WTC11 (cell line): Measurements from ENCODE around the gene VIM. TPM values are rescaled to one million over a fixed set of nuclear protein-coding genes. Genes with fewer than 3 reads are reported as not detected.

Source experiments
- ATAC-seq: fragments of 200-7000 bp; cut with Tn5 transposase; 2 replicates; pipeline ENCODE4 v1.10.0; 2021; ENCODE audit warnings: mild to moderate bottlenecking, moderate library complexity
- CTCF ChIA-PET: fragments of 300-600 bp; sonication (Branson Sonifier 250); formaldehyde crosslinking; loops from one replicate; lab custom pipeline; 2021; ENCODE audit warnings: antibody characterized with exemption; lab: Charles Lee
- POLR2A ChIA-PET: fragments of 350-600 bp; sonication (Branson Sonifier 250); formaldehyde crosslinking; loops from one replicate; lab custom pipeline; 2021; ENCODE audit warnings: antibody characterized with exemption; lab: Charles Lee
- DNase-seq: peaks from one replicate; pipeline ENCODE4 v3.0.0; 2021; ENCODE audit warnings: low spot score
- H3K27ac Mint-ChIP-seq: 2 replicates; pipeline ENCODE4 v1.8.0; 2021; ENCODE audit warnings: mixed read lengths
- H3K27me3 Mint-ChIP-seq: 2 replicates; pipeline ENCODE4 v1.8.0; 2021; ENCODE audit warnings: low read depth, mild to moderate bottlenecking, moderate library complexity, mixed read lengths
- H3K36me3 Mint-ChIP-seq: 2 replicates; pipeline ENCODE4 v1.8.0; 2021; ENCODE audit warnings: mixed read lengths
- H3K4me1 Mint-ChIP-seq: 2 replicates; pipeline ENCODE4 v1.8.0; 2022; ENCODE audit warnings: mixed read lengths
- H3K4me3 Mint-ChIP-seq: 2 replicates; pipeline ENCODE4 v1.8.0; 2021; ENCODE audit warnings: mild to moderate bottlenecking, moderate library complexity, mixed read lengths
- H3K9me3 Mint-ChIP-seq: 2 replicates; pipeline ENCODE4 v1.8.0; 2021; ENCODE audit warnings: mixed read lengths
- CREB1 ChIP-seq: sonication (generic); formaldehyde crosslinking; IDR thresholded peaks from 2 replicates; pipeline ENCODE4 v1.8.0; 2023; ENCODE audit warnings: mild to moderate bottlenecking, missing genetic modification reagents
- CREM ChIP-seq: sonication (generic); formaldehyde crosslinking; IDR thresholded peaks from 2 replicates; pipeline ENCODE4 v1.8.1; 2022; ENCODE audit warnings: mild to moderate bottlenecking, missing genetic modification reagents, moderate library complexity
- GRHL2 ChIP-seq: fragments of 250-450 bp; sonication (Bioruptor Pico); IDR thresholded peaks from 2 replicates; pipeline ENCODE4 v1.8.0; 2022; ENCODE audit warnings: mild to moderate bottlenecking, moderate library complexity; ENCODE audit not compliant: insufficient replicate concordance, severe bottlenecking
- GTF2I ChIP-seq: fragments of 250-450 bp; sonication (Bioruptor Pico); conservative IDR thresholded peaks from 2 replicates; pipeline ENCODE4 v1.4.0; 2021; ENCODE audit warnings: mild to moderate bottlenecking
- IRF2 ChIP-seq: sonication (generic); formaldehyde crosslinking; IDR thresholded peaks from 2 replicates; pipeline ENCODE4 v1.8.0; 2022; ENCODE audit warnings: low read depth, missing genetic modification reagents, borderline replicate concordance
- NFATC4 ChIP-seq: fragments of 250-450 bp; sonication (Bioruptor Pico); IDR thresholded peaks from 2 replicates; pipeline ENCODE4 v1.9.0; 2021; ENCODE audit warnings: mild to moderate bottlenecking
- NFYB ChIP-seq: sonication (generic); formaldehyde crosslinking; conservative IDR thresholded peaks from 2 replicates; pipeline ENCODE4 v1.8.0; 2022; ENCODE audit warnings: low read depth, missing genetic modification reagents
- RORB ChIP-seq: fragments of 250-450 bp; sonication (Bioruptor Pico); IDR thresholded peaks from 2 replicates; pipeline ENCODE4 v1.9.0; 2021; ENCODE audit warnings: mild to moderate bottlenecking
- SMAD3 ChIP-seq: sonication (generic); formaldehyde crosslinking; IDR thresholded peaks from 2 replicates; pipeline ENCODE4 v1.8.0; 2022; ENCODE audit warnings: missing genetic modification reagents, mild to moderate bottlenecking, borderline replicate concordance
- TEAD4 ChIP-seq: sonication (generic); formaldehyde crosslinking; IDR thresholded peaks from 2 replicates; pipeline ENCODE4 v1.8.0; 2022; ENCODE audit warnings: mild to moderate bottlenecking, missing genetic modification reagents
- TP53 ChIP-seq: sonication (generic); formaldehyde crosslinking; IDR thresholded peaks from 2 replicates; pipeline ENCODE4 v1.8.1; 2023; ENCODE audit warnings: mild to moderate bottlenecking, missing genetic modification reagents
- USF1 ChIP-seq: sonication (generic); formaldehyde crosslinking; IDR thresholded peaks from 2 replicates; pipeline ENCODE4 v1.8.0; 2022; ENCODE audit warnings: mild to moderate bottlenecking, missing genetic modification reagents
- ZBTB21 ChIP-seq: sonication (generic); formaldehyde crosslinking; IDR thresholded peaks from 2 replicates; pipeline ENCODE4 v1.8.1; 2023; ENCODE audit warnings: mild to moderate bottlenecking, missing genetic modification reagents, borderline replicate concordance
- ZNF138 ChIP-seq: sonication (generic); formaldehyde crosslinking; conservative IDR thresholded peaks from 2 replicates; pipeline ENCODE4 v1.8.1; 2022; ENCODE audit warnings: mild to moderate bottlenecking, moderate library complexity, missing genetic modification reagents
- ZNF263 ChIP-seq: sonication (generic); formaldehyde crosslinking; IDR thresholded peaks from 2 replicates; pipeline ENCODE4 v1.8.1; 2022; ENCODE audit warnings: low read depth, mild to moderate bottlenecking, moderate library complexity, missing genetic modification reagents
- ZNF396 ChIP-seq: fragments of 250-450 bp; sonication (Bioruptor Pico); IDR thresholded peaks from 2 replicates; pipeline ENCODE4 v1.8.0; 2021; ENCODE audit warnings: mild to moderate bottlenecking, moderate library complexity, borderline replicate concordance
- ZNF423 ChIP-seq: fragments of 250-450 bp; sonication (Bioruptor Pico); IDR thresholded peaks from 2 replicates; pipeline ENCODE4 v2.1.2; 2022; ENCODE audit warnings: mild to moderate bottlenecking, moderate library complexity
- total RNA-seq: library from RNA; stranded (reverse); gene quantifications from 3 replicates; pipeline ENCODE4 v1.2.3, GENCODE V29; 2021
- TF ChIP-seq, protein P1 (sequence below): fragments of 250-450 bp; sonication (Bioruptor Pico); conservative IDR thresholded peaks from 2 replicates; pipeline ENCODE4 v1.9.0; 2021; ENCODE audit warnings: mild to moderate bottlenecking
- TF ChIP-seq, protein P2 (sequence below): sonication (generic); formaldehyde crosslinking; IDR thresholded peaks from 2 replicates; pipeline ENCODE4 v1.8.0; 2022; ENCODE audit warnings: mild to moderate bottlenecking, missing genetic modification reagents
- TF ChIP-seq, protein P3 (sequence below): sonication (generic); formaldehyde crosslinking; IDR thresholded peaks from 2 replicates; pipeline ENCODE4 v1.8.1; 2022; ENCODE audit warnings: mild to moderate bottlenecking, moderate library complexity, missing genetic modification reagents
- TF ChIP-seq, protein P4 (sequence below): sonication (generic); formaldehyde crosslinking; IDR thresholded peaks from 2 replicates; pipeline ENCODE4 v1.8.0; 2022; ENCODE audit warnings: mild to moderate bottlenecking, missing genetic modification reagents

Gene VIM
- total RNA-seq, 1 experiment from 2014 or later, result 74.1 TPM

DNA sequence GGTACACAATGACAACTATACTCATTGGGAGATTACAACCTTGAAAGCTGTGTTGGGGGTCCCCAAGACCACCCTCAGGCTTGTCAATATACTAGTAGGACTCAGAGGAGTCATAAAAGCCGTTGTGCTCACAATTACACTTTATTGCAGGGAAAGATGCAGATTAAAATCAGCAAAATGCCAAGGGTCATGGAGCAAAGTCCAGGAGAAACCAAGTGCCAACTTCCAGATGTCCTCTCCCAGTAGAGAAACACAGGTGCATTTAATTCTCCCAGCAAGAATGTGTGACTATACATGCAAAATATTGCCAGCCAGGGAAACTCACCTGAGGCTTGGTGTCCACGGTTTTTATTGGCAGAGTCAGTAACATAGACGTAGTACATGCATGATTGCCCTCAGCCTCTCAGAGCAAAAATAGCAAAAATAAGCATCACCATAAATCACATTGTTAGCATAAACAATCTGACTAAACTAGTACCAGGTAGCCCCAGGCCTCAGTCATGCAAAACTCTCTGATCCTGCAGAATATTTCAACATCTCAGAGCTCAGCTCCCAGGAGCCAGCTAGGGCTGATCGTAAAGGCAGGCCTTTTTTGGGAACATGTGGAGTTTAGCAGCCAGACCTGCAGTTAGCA is 50.7 kb downstream of the VIM start (continued):
- TF ChIP-seq, protein P1, sequence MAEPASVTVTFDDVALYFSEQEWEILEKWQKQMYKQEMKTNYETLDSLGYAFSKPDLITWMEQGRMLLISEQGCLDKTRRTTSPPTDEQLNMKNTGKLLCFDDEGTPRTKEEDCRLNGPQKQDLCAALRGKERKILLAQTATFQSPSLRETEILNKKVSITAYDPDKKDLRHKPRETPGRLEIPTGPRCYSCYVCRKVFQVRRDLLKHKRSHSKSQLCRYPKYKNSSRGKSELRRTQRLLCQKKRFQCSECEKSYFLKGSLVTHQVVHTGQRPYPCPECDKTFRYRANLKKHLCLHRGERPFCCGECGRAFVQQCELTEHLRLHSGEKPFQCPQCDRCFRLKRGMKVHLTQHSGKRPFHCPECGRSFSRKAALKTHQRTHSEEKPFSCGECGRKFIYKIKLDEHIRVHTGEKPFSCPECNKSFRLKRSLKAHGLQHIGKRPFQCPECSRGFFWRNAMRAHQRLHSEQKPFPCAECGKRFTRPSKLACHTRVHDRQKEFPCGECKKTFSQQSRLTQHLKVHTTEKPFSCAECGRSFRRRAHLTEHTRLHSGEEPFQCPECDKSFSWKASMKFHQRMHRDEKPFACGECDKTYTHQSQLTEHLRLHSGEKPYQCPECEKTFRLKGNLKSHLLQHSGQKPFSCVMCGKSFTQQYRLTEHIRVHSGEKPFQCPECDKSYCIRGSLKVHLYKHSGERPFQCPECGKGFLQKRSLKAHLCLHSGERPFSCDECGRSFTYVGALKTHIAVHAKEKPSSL, result no peak
- no peak for TF ChIP-seq ZNF138 (CRISPR knock-in tag)
- no peak for TF ChIP-seq NFYB (CRISPR knock-in tag)
- TF ChIP-seq GRHL2 (CRISPR knock-in tag), result no peak

DNA sequence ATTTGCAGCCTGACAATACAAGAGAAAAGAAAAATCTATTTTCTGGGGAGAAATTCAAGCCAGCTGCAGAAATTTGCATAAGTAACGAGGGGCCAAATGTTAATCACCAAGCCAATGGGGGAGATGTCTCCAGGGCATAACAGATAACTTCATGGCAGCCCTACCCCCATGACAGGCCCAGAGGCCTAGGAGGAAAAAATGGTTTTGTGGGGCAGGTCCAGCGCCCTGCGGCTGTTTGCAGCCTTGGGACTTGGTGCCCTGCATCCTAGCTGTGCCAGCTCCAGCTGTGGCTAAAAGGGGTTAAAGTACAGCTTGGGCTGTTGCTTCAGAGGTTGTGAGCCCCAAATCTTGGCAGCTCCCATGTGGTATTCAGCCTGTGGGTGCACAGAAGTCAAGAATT is 54.3 kb downstream of the VIM start:
- Mint-ChIP-seq H3K4me3 (no peak overlapping the region), H3K9me3 (peaks cover 72% of the 10 kb centered on the region), H3K27ac (no peak overlapping the region), H3K36me3 (peaks cover 39% of the 10 kb centered on the region), H3K4me1 (peaks cover 5% of the 10 kb centered on the region; the same call in 1 of the 2 replicates), H3K27me3 (peaks cover 3% of the 10 kb centered on the region; the same call in 1 of the 2 replicates)
- no peak for TF ChIP-seq ZNF263 (CRISPR knock-in tag)
- no peak for TF ChIP-seq SMAD3
- no peak for TF ChIP-seq TP53 (CRISPR knock-in tag)
- TF ChIP-seq ZNF396 (CRISPR knock-in tag), result no peak
- TF ChIP-seq, protein P2, sequence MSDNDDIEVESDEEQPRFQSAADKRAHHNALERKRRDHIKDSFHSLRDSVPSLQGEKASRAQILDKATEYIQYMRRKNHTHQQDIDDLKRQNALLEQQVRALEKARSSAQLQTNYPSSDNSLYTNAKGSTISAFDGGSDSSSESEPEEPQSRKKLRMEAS (CRISPR knock-in tag), result no peak
- no peak for TF ChIP-seq CREM
- no peak for TF ChIP-seq CREB1
- TF ChIP-seq ZNF423 (CRISPR knock-in tag), result no peak
- TF ChIP-seq IRF2 (CRISPR knock-in tag), result no peak
- no peak for TF ChIP-seq ZBTB21 (CRISPR knock-in tag)
- no peak for TF ChIP-seq GTF2I (CRISPR knock-in tag)
- TF ChIP-seq USF1, result no peak
- no peak for TF ChIP-seq RORB (CRISPR knock-in tag)
- TF ChIP-seq NFATC4 (CRISPR knock-in tag), result no peak
- ChIA-PET POLR2A (no interaction called here), CTCF (no interaction called here)
- ATAC-seq (no peak), DNase-seq (no peak)

DNA sequence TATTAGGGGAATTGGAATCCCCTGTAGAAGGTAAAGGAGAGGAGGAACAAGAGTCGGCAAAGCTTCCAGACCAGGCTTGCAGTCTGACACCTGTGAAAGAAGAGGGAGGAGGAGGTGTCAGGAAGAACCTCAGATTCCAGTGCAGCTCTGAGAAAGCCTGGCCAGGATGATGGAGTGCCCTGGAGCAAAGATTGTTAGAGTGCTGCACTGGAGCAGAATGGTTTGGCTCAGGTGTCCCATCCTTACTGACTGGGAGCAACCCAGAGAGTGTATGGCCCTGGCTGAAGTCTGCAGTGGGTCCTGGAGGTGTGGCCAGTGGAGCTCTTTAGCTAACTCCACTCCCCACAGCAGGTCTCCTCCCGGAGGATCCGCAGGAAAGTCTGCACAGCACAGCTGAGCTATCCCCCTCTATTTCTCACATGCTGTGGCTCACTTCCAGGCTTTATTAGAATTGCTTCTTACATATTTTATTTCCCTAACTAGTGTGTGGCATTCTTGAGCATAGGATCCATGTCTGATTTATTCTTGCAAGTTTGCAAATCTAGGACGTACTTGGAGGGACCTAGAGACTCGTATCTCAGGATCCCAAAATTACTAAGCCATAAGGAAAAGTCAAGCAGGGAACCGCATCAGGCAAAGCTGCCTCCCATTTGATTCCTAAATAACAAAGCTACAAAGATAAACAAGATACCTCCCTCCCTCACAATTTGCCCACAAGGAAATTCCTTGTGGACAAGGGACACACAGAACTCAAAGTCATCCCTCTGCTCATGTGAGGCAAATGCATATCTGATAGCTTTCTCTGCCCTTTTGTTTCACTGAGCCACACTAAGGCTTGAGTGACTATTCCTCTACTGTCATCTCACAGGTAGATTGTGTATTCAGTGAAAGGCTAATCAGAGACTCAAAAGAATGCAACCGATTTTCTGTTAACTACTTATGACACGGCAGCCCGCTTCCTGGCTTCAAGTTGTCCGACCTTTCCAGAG is 58.8 kb downstream of the VIM start:
- Mint-ChIP-seq H3K9me3 (peaks cover 30% of the 10 kb centered on the region), H3K4me3 (no peak overlapping the region), H3K36me3 (peaks cover 22% of the 10 kb centered on the region), H3K27ac (no peak overlapping the region), H3K4me1 (peaks cover 7% of the 10 kb centered on the region; the same call in 1 of the 2 replicates), H3K27me3 (peaks cover 3% of the 10 kb centered on the region; the same call in 1 of the 2 replicates)
- ATAC-seq (peak; percentile 70), DNase-seq (no peak)
- TF ChIP-seq, protein P3, sequence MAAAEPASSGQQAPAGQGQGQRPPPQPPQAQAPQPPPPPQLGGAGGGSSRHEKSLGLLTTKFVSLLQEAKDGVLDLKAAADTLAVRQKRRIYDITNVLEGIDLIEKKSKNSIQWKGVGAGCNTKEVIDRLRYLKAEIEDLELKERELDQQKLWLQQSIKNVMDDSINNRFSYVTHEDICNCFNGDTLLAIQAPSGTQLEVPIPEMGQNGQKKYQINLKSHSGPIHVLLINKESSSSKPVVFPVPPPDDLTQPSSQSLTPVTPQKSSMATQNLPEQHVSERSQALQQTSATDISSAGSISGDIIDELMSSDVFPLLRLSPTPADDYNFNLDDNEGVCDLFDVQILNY (CRISPR knock-in tag), result no peak
- no peak for TF ChIP-seq TEAD4 (CRISPR knock-in tag)
- TF ChIP-seq, protein P4, sequence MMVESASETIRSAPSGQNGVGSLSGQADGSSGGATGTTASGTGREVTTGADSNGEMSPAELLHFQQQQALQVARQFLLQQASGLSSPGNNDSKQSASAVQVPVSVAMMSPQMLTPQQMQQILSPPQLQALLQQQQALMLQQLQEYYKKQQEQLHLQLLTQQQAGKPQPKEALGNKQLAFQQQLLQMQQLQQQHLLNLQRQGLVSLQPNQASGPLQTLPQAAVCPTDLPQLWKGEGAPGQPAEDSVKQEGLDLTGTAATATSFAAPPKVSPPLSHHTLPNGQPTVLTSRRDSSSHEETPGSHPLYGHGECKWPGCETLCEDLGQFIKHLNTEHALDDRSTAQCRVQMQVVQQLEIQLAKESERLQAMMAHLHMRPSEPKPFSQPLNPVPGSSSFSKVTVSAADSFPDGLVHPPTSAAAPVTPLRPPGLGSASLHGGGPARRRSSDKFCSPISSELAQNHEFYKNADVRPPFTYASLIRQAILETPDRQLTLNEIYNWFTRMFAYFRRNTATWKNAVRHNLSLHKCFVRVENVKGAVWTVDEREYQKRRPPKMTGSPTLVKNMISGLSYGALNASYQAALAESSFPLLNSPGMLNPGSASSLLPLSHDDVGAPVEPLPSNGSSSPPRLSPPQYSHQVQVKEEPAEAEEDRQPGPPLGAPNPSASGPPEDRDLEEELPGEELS (CRISPR knock-in tag), result no peak
- POLR2A ChIA-PET, result interaction anchor here (0.6 kb wide), 3 partner anchors 92 to 1121 kb away, joined by 3 to 7 read pairs (median 4); no protein-coding TSS in a partner anchor
- CTCF ChIA-PET, result interaction anchor here (1.4 to 2.6 kb wide), 2 partner anchors 89 to 144 kb away, joined by 6 to 7 read pairs; no protein-coding TSS in a partner anchor
